ENCODE results near the gene SOX9.

GRCh38 chr17:72173499-72174116 lies 52.8 kb downstream of the SOX9 start:
- no peak for TF ChIP-seq ZNF274 (IDR thresholded peaks at IDR 0.05; ENCODE audit: low read depth, low read length)
- no peak for TF ChIP-seq SUZ12 (IDR thresholded peaks at IDR 0.05; ENCODE audit: extremely low read depth, insufficient read depth, insufficient read length)
